MM.1S (cell line): ENCODE data around the gene NPPA.

Experiments used
- DNase-seq: peaks from one replicate; pipeline ENCODE4 v3.0.0-alpha.2; 2015
- H2AFZ ChIP-seq: fragments of 300-600 bp; sonication (generic); 2 replicates; pipeline ENCODE4 v1.6.0; 2016; ENCODE audit warnings: antibody characterized with exemption, low read length
- H3F3A ChIP-seq: fragments of 300-600 bp; sonication (generic); 2 replicates; pipeline ENCODE4 v1.6.1; 2016; ENCODE audit warnings: mild to moderate bottlenecking, antibody characterized with exemption, low read length, moderate library complexity, mixed read lengths; ENCODE audit not compliant: insufficient read depth
- H3K27ac ChIP-seq: fragments of 300-600 bp; sonication (generic); 2 replicates; pipeline ENCODE4 v1.5.1; 2016; ENCODE audit warnings: mild to moderate bottlenecking, low read length
- H3K27me3 ChIP-seq: fragments of 300-600 bp; sonication (generic); replicated peaks from 2 replicates; pipeline ENCODE4 v1.6.0; 2016; ENCODE audit warnings: low read length; ENCODE audit not compliant: insufficient read depth
- H3K36me3 ChIP-seq: fragments of 300-600 bp; sonication (generic); replicated peaks from 2 replicates; pipeline ENCODE4 v1.6.1; 2016; ENCODE audit warnings: mild to moderate bottlenecking, low read length, mixed read lengths; ENCODE audit not compliant: insufficient read depth
- H3K4me1 ChIP-seq: fragments of 300-600 bp; sonication (generic); 2 replicates; pipeline ENCODE4 v1.6.1; 2016; ENCODE audit warnings: low read length, mixed read lengths
- H3K4me2 ChIP-seq: fragments of 300-600 bp; sonication (generic); 2 replicates; pipeline ENCODE4 v1.6.0; 2016; ENCODE audit warnings: low read depth, low read length
- H3K4me3 ChIP-seq: fragments of 300-600 bp; sonication (generic); 2 replicates; pipeline ENCODE4 v1.5.1; 2016; ENCODE audit warnings: low read length, mixed read lengths
- H3K79me2 ChIP-seq: fragments of 300-600 bp; sonication (generic); 2 replicates; pipeline ENCODE4 v1.6.1; 2016; ENCODE audit warnings: mixed run types, low read length, mixed read lengths
- H3K9ac ChIP-seq: fragments of 300-600 bp; sonication (generic); 2 replicates; pipeline ENCODE4 v1.6.1; 2016; ENCODE audit warnings: low read length, mixed read lengths
- H3K9me2 ChIP-seq: fragments of 300-600 bp; sonication (generic); replicated peaks from 2 replicates; pipeline ENCODE4 v1.6.1; 2016; ENCODE audit warnings: mild to moderate bottlenecking, low read length, mixed read lengths; ENCODE audit not compliant: insufficient read depth
- H3K9me3 ChIP-seq: fragments of 300-600 bp; sonication (generic); replicated peaks from 2 replicates; pipeline ENCODE4 v1.6.1; 2016; ENCODE audit warnings: mild to moderate bottlenecking, low read length, mixed read lengths; ENCODE audit not compliant: insufficient read depth
- H4K20me1 ChIP-seq: fragments of 300-600 bp; sonication (generic); 2 replicates; pipeline ENCODE4 v1.6.1; 2016; ENCODE audit warnings: mild to moderate bottlenecking, low read length, moderate library complexity, mixed read lengths; ENCODE audit not compliant: insufficient read depth
- CTCF ChIP-seq: fragments of 300-600 bp; sonication (generic); IDR thresholded peaks from 2 replicates; pipeline ENCODE4 v1.5.1; 2016; ENCODE audit warnings: antibody characterized with exemption, low read length, mixed read lengths
- EZH2 ChIP-seq: fragments of 300-600 bp; sonication (generic); optimal IDR thresholded peaks from 2 replicates; pipeline ENCODE3; 2017; ENCODE audit warnings: low read depth, mild to moderate bottlenecking, antibody characterized with exemption, low read length, mixed read lengths
- EZH2phosphoT487 ChIP-seq: fragments of 300-600 bp; sonication (generic); IDR thresholded peaks from 2 replicates; pipeline ENCODE4 v1.6.1; 2018; ENCODE audit warnings: antibody characterized with exemption, low read length

Gene NPPA

GRCh38 chr1:11850156-11850555, 2.6 kb upstream of the NPPA start:
- H3K4me2 ChIP-seq, result no peak overlapping the region
- DNase-seq, result no peak
- TF ChIP-seq CTCF, result no peak
- no peak for TF ChIP-seq EZH2
- no peak for TF ChIP-seq EZH2phosphoT487
- H3K27me3 ChIP-seq, result peaks cover 30% of the 10 kb centered on the region
- no peaks in the 10 kb centered on the region for H3K79me2 ChIP-seq
- H2AFZ ChIP-seq, result no peak overlapping the region
- no peaks in the 10 kb centered on the region for H3K36me3 ChIP-seq
- no peak overlapping the region for H3K9ac ChIP-seq
- H3K9me2 ChIP-seq, result no peaks in the 10 kb centered on the region
- no peaks in the 10 kb centered on the region for H3K9me3 ChIP-seq
- no peaks in the 10 kb centered on the region for H3F3A ChIP-seq
- no peak overlapping the region for H3K4me3 ChIP-seq
- no peak overlapping the region for H3K27ac ChIP-seq
- no peaks in the 10 kb centered on the region for H3K4me1 ChIP-seq
- H4K20me1 ChIP-seq, result no peaks in the 10 kb centered on the region

GRCh38 chr1:11848373-11848700, 754 bp upstream of the NPPA start:
- no peak for DNase-seq
- H3K27me3 ChIP-seq, result peaks cover 15% of the 10 kb centered on the region
- no peak for TF ChIP-seq EZH2phosphoT487
- no peak for TF ChIP-seq CTCF
- no peaks in the 10 kb centered on the region for H4K20me1 ChIP-seq
- no peak overlapping the region for H3K4me2 ChIP-seq
- no peaks in the 10 kb centered on the region for H3K9me2 ChIP-seq
- H3K27ac ChIP-seq, result no peak overlapping the region
- no peak overlapping the region for H3K9ac ChIP-seq
- H2AFZ ChIP-seq, result no peak overlapping the region
- no peaks in the 10 kb centered on the region for H3F3A ChIP-seq
- no peaks in the 10 kb centered on the region for H3K79me2 ChIP-seq
- no peaks in the 10 kb centered on the region for H3K4me1 ChIP-seq
- H3K4me3 ChIP-seq, result no peak overlapping the region
- H3K9me3 ChIP-seq, result no peaks in the 10 kb centered on the region
- H3K36me3 ChIP-seq, result no peaks in the 10 kb centered on the region

- H3F3A ChIP-seq, result no peaks in the 10 kb centered on the region
- H4K20me1 ChIP-seq, result no peaks in the 10 kb centered on the region
- H3K4me1 ChIP-seq, result no peaks in the 10 kb centered on the region
- DNase-seq, result peak; percentile 15
- no peak overlapping the region for H2AFZ ChIP-seq
- no peak overlapping the region for H3K27ac ChIP-seq
- H3K4me2 ChIP-seq, result no peak overlapping the region
- H3K4me3 ChIP-seq, result no peak overlapping the region
- no peaks in the 10 kb centered on the region for H3K27me3 ChIP-seq
- no peak for TF ChIP-seq EZH2
- TF ChIP-seq EZH2phosphoT487, result no peak
- TF ChIP-seq CTCF, result no peak
- H3K9me2 ChIP-seq, result no peaks in the 10 kb centered on the region
- H3K9ac ChIP-seq, result no peak overlapping the region
- H3K79me2 ChIP-seq, result no peaks in the 10 kb centered on the region
- H3K9me3 ChIP-seq, result no peaks in the 10 kb centered on the region
- H3K36me3 ChIP-seq, result no peaks in the 10 kb centered on the region
Measured at GRCh38 chr1:11845641-11846335, 1.8 kb downstream of the NPPA start.
